ENCODE data around the gene RNGTT.
"Not testable (repeated sequence)": the region's sequence is repeated elsewhere in the genome, so short reads cannot be mapped to it uniquely, and the experiment has no call there.

Gene RNGTT

GRCh38 chr6:88920774-88921733 is 42.4 kb downstream of the RNGTT start:
- H3K36me3 ChIP-seq (ENCODE audit: insufficient read depth, low read length): no peaks in the 10 kb centered on the region

GRCh38 chr6:88920088-88920487 is 43.3 kb downstream of the RNGTT start:
- no peak overlapping the region for H3K9ac ChIP-seq (ENCODE audit: low read length)
- no peaks in the 10 kb centered on the region for H3K4me1 ChIP-seq (ENCODE audit: insufficient read depth, low read length)
- H3K27ac ChIP-seq (ENCODE audit: low read depth, low read length): no peak overlapping the region
- no peak overlapping the region for H3K4me3 ChIP-seq (ENCODE audit: low read depth in 1 of 2, low read length in 2 of 2)
- H3K27me3 ChIP-seq (ENCODE audit: control insufficient read depth in 1 of 2, insufficient read depth in 2 of 2, low read length in 2 of 2): no peaks in the 10 kb centered on the region
- no peaks in the 10 kb centered on the region for H3K9me3 ChIP-seq (ENCODE audit: low read length)
- H3K36me3 ChIP-seq (ENCODE audit: insufficient read depth, low read length): no peaks in the 10 kb centered on the region

More at GRCh38 chr6:88920774-88921733, 42.4 kb downstream of the RNGTT start:
- Histone ChIP-seq H3K9ac (ENCODE audit: low read length) (no peak overlapping the region), H3K27ac (ENCODE audit: low read depth, low read length) (no peak overlapping the region), H3K9me3 (ENCODE audit: low read length) (no peaks in the 10 kb centered on the region), H3K27me3 (ENCODE audit: control insufficient read depth in 1 of 2, insufficient read depth in 2 of 2, low read length in 2 of 2) (no peaks in the 10 kb centered on the region), H3K4me3 (ENCODE audit: low read depth in 1 of 2, low read length in 2 of 2) (no peak overlapping the region), H3K4me1 (ENCODE audit: insufficient read depth, low read length) (no peaks in the 10 kb centered on the region)

GRCh38 chr6:88919032-88919431 is 44.4 kb downstream of the RNGTT start:
- Histone ChIP-seq H3K4me3 (ENCODE audit: low read depth in 1 of 2, low read length in 2 of 2) (no peak overlapping the region), H3K9ac (ENCODE audit: low read length) (no peak overlapping the region), H3K36me3 (ENCODE audit: insufficient read depth, low read length) (no peaks in the 10 kb centered on the region), H3K4me1 (ENCODE audit: insufficient read depth, low read length) (no peaks in the 10 kb centered on the region), H3K9me3 (ENCODE audit: low read length) (no peaks in the 10 kb centered on the region), H3K27me3 (ENCODE audit: control insufficient read depth in 1 of 2, insufficient read depth in 2 of 2, low read length in 2 of 2) (no peaks in the 10 kb centered on the region), H3K27ac (ENCODE audit: low read depth, low read length) (no peak overlapping the region)

- no peak overlapping the region for H3K27ac ChIP-seq (ENCODE audit: low read depth, low read length)
- H3K9me3 ChIP-seq (ENCODE audit: low read length): no peaks in the 10 kb centered on the region
- H3K4me3 ChIP-seq (ENCODE audit: low read depth in 1 of 2, low read length in 2 of 2): no peak overlapping the region
- H3K36me3 ChIP-seq (ENCODE audit: insufficient read depth, low read length): no peaks in the 10 kb centered on the region
- H3K4me1 ChIP-seq (ENCODE audit: insufficient read depth, low read length): no peaks in the 10 kb centered on the region
- no peaks in the 10 kb centered on the region for H3K27me3 ChIP-seq (ENCODE audit: control insufficient read depth in 1 of 2, insufficient read depth in 2 of 2, low read length in 2 of 2)
- no peak overlapping the region for H3K9ac ChIP-seq (ENCODE audit: low read length)
Measured at GRCh38 chr6:88916615-88917208, 46.7 kb downstream of the RNGTT start.

- H3K27me3 ChIP-seq (ENCODE audit: control insufficient read depth in 1 of 2, insufficient read depth in 2 of 2, low read length in 2 of 2): no peaks in the 10 kb centered on the region
- H3K4me1 ChIP-seq (ENCODE audit: insufficient read depth, low read length): peaks cover 9% of the 10 kb centered on the region
- no peaks in the 10 kb centered on the region for H3K36me3 ChIP-seq (ENCODE audit: insufficient read depth, low read length)
- no peaks in the 10 kb centered on the region for H3K9me3 ChIP-seq (ENCODE audit: low read length)
- H3K27ac ChIP-seq (ENCODE audit: low read depth, low read length): no peak overlapping the region
- H3K9ac ChIP-seq (ENCODE audit: low read length): no peak overlapping the region
- H3K4me3 ChIP-seq (ENCODE audit: low read depth in 1 of 2, low read length in 2 of 2): no peak overlapping the region
Measured at GRCh38 chr6:88914895-88915598, 48.4 kb downstream of the RNGTT start.

- Histone ChIP-seq H3K36me3 (ENCODE audit: insufficient read depth, low read length) (no peaks in the 10 kb centered on the region), H3K4me1 (ENCODE audit: insufficient read depth, low read length) (peaks cover 9% of the 10 kb centered on the region), H3K4me3 (ENCODE audit: low read depth in 1 of 2, low read length in 2 of 2) (no peak overlapping the region), H3K9ac (ENCODE audit: low read length) (no peak overlapping the region), H3K27ac (ENCODE audit: low read depth, low read length) (no peak overlapping the region), H3K27me3 (ENCODE audit: control insufficient read depth in 1 of 2, insufficient read depth in 2 of 2, low read length in 2 of 2) (no peaks in the 10 kb centered on the region), H3K9me3 (ENCODE audit: low read length) (no peaks in the 10 kb centered on the region)
Measured at GRCh38 chr6:88914180-88914579, 49.2 kb downstream of the RNGTT start.

- H3K4me3 ChIP-seq (ENCODE audit: low read depth in 1 of 2, low read length in 2 of 2): no peak overlapping the region
- H3K27ac ChIP-seq (ENCODE audit: low read depth, low read length): no peak overlapping the region
- H3K9ac ChIP-seq (ENCODE audit: low read length): no peak overlapping the region
- no peaks in the 10 kb centered on the region for H3K36me3 ChIP-seq (ENCODE audit: insufficient read depth, low read length)
- H3K9me3 ChIP-seq (ENCODE audit: low read length): no peaks in the 10 kb centered on the region
- H3K27me3 ChIP-seq (ENCODE audit: control insufficient read depth in 1 of 2, insufficient read depth in 2 of 2, low read length in 2 of 2): no peaks in the 10 kb centered on the region
- H3K4me1 ChIP-seq (ENCODE audit: insufficient read depth, low read length): peaks cover 9% of the 10 kb centered on the region
Measured at GRCh38 chr6:88913471-88913870, 49.9 kb downstream of the RNGTT start.

GRCh38 chr6:88910922-88911778 is 52.3 kb downstream of the RNGTT start:
- no peak overlapping the region for H3K9ac ChIP-seq (ENCODE audit: low read length)
- no peaks in the 10 kb centered on the region for H3K36me3 ChIP-seq (ENCODE audit: insufficient read depth, low read length)
- no peak overlapping the region for H3K27ac ChIP-seq (ENCODE audit: low read depth, low read length)
- H3K4me3 ChIP-seq (ENCODE audit: low read depth in 1 of 2, low read length in 2 of 2): no peak overlapping the region
- no peaks in the 10 kb centered on the region for H3K9me3 ChIP-seq (ENCODE audit: low read length)
- no peaks in the 10 kb centered on the region for H3K27me3 ChIP-seq (ENCODE audit: control insufficient read depth in 1 of 2, insufficient read depth in 2 of 2, low read length in 2 of 2)
- H3K4me1 ChIP-seq (ENCODE audit: insufficient read depth, low read length): peaks cover 9% of the 10 kb centered on the region

- Histone ChIP-seq H3K9me3 (ENCODE audit: low read length) (no peaks in the 10 kb centered on the region), H3K36me3 (ENCODE audit: insufficient read depth, low read length) (peaks cover 5% of the 10 kb centered on the region), H3K27me3 (ENCODE audit: control insufficient read depth in 1 of 2, insufficient read depth in 2 of 2, low read length in 2 of 2) (no peaks in the 10 kb centered on the region), H3K4me3 (ENCODE audit: low read depth in 1 of 2, low read length in 2 of 2) (no peak overlapping the region), H3K9ac (ENCODE audit: low read length) (no peak overlapping the region), H3K27ac (ENCODE audit: low read depth, low read length) (no peak overlapping the region), H3K4me1 (ENCODE audit: insufficient read depth, low read length) (peaks cover 9% of the 10 kb centered on the region)
Measured at GRCh38 chr6:88908598-88909548, 54.5 kb downstream of the RNGTT start.

- not testable (repeated sequence) for H3K27me3 ChIP-seq (ENCODE audit: control insufficient read depth in 1 of 2, insufficient read depth in 2 of 2, low read length in 2 of 2); H3K9me3 ChIP-seq (ENCODE audit: low read length); H3K4me3 ChIP-seq (ENCODE audit: low read depth in 1 of 2, low read length in 2 of 2); H3K4me1 ChIP-seq (ENCODE audit: insufficient read depth, low read length); H3K36me3 ChIP-seq (ENCODE audit: insufficient read depth, low read length); H3K9ac ChIP-seq (ENCODE audit: low read length); H3K27ac ChIP-seq (ENCODE audit: low read depth, low read length)
Measured at GRCh38 chr6:88907148-88907547, 56.3 kb downstream of the RNGTT start.
